ENCODE data around the gene ATP2B3.

ATP2B3 gene

GRCh38 chrX:153572601-153573000 is 55.2 kb downstream of the ATP2B3 start:
- no peak for DNase-seq (ENCODE audit: low spot score)

DNA sequence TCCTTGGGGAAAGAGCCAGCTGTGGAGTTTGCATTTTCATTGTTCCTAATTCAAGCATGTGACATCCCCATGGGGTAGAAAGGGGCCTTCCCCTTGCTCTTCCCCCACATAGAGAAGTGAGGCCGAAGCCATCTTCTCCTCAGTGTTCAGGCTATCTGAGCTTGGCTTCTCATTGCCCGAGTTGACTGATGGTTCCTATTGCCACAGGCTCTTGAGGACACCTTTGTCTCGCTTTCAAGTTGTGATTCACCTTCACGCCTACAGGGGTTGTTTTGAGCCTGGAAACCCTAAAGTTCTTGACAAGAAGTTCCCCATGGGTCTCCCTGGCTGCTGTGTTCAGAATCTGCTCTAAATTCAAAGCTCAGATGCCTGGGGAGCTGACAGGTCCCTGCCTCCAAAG is 56.5 kb downstream of the ATP2B3 start:
- DNase-seq (ENCODE audit: low spot score), result no peak

DNA sequence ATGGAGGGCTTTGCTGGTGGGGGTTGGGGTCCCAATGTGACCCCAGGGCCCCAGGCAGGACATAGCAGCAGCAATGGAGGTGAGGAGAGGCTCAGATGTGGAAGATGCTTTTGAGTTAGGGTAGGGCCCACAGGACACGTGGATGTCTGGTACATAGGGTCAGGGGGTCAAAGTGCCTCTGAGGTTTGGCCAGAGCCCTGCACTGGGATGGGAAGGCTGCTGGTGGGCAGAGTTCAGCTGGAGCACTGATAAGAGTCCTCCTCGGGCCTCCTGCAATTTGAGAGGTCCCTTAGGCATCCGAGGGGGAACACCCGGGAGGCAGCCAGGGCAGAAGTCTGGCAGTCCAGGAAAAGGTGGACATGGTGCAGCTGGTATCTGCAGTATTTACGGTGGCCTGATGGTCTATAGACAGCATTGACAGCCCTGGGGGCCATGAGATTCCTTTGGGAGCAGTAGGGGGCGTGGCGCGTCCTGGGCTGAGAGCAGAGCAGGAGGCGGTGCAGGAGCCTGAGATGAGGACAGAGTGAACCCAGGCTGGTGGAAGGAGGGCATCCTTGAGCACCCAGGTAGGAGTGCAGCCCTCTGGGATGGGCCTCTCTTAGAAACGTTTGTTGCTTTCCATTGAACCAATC is 58.9 kb downstream of the ATP2B3 start:
- DNase-seq (ENCODE audit: low spot score), result no peak

DNA sequence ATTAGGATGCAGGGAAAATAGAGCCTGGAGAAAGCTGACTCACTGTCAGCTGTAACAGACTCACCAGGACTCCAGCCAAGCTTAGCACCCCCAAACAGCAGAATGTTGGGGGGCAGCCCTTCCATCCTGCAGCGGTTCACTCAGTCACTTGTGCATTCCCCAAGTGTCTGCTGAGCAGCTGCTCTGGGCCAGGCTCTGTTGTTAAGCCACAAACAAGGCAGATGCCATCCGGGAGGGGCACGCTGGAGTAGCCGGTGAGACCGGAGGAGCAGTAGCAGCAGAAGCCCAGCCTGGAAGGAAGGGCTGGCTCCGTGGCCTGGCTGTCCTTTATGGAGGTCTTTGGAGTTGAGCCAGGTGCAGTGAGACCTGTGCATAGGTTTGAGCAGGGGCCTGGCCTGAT is 59.5 kb downstream of the ATP2B3 start:
- no peak for DNase-seq (ENCODE audit: low spot score)

- no peak for DNase-seq (ENCODE audit: low spot score)
Measured at GRCh38 chrX:153578200-153578835, 60.9 kb downstream of the ATP2B3 start.

- no peak for DNase-seq (ENCODE audit: low spot score)
Measured at GRCh38 chrX:153578889-153579288, 61.4 kb downstream of the ATP2B3 start.

DNA sequence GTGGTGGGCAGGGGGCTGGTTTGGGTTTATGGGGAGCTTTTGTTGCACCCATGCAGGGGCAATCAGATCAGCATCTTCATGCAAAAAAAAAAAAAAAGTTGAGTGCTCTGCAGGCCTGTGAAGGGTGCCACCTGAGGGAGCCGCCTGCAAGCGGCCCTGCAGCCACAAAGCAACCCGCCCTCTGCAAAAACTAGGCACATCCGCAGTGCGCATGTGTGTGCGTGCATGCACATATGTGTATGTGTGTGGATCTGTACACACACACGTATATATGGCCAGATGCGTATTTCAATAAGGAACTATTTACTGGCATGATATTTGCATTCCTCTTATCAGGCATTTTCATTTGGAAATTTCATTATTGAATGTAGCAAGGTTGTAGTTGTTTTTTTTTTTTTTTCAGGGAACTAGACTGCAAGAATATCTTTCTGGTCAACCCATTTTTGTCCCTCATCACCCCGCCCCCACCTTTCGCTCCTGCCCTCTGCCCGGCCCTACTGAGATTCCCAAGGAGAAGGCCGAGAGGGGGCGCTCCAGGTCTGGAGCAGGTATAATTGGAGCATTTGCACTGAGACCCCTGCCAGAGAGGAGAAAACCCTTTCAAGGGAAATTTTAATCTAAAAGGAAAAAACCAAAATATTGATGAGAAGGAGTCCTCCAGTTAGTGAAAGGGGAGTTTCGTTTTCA is 63.4 kb downstream of the ATP2B3 start:
- DNase-seq (ENCODE audit: low spot score), result no peak

DNA sequence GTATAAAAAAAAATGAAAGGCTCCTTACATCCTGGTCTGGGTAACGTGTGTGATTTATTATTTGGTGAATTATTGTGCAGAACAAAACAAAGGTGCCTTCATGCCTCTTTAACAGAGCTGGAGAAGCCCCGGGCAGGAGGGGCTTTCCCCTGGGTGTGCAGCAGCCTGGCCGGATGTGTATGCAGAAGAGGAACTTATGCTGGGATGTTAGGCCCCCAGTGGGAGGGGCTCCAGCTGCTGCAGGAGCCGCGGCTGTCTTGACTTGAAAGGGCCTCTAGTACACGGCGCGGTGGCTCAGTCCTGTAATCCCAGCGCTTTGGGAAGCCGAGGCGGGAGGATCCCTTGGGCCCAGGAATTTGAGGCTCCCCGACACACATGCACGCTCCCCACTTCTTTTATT is 65.5 kb downstream of the ATP2B3 start:
- no peak for DNase-seq (ENCODE audit: low spot score)

DNA sequence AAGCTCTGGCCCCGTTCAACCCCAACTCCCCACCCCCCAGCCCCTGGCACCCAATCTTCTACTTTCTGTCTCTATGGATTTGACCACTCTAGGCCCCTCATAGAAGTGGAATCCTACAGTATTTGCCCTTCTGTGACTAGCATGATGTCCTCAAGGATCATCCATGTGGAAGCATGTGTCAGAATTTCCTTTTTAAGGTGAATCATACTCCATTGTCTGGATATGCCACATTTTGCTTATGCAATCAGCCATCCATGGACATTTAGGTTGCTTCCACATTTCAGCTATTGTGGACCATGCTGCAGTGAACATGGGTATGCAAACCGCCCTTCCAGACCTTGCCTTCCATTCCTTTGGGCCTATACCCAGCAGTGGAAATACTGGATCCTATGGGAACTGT is 66.0 kb downstream of the ATP2B3 start:
- no peak for DNase-seq (ENCODE audit: low spot score)

GRCh38 chrX:153585827-153586226 is 68.4 kb downstream of the ATP2B3 start:
- no peak for DNase-seq (ENCODE audit: low spot score)

DNA sequence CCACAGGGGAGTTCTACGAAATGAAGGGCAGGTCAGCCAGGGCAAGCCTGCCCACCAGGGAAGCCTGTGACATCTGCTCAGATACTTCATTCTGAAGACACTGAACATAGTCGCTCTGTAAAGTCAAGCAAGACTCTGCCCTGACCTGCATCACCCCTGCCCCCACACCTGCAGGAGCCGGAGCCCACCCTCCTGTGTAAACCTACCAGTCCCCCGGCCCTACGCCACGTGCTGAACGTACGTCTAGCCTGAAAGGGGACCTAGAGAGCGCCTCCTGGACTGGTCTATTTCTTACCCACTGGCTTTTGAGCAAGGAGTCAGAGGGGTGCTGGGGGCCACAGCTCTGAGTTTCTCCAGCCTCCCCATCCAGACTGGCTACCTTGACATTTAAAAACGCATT is 69.9 kb downstream of the ATP2B3 start:
- no peak for DNase-seq (ENCODE audit: low spot score)

DNA sequence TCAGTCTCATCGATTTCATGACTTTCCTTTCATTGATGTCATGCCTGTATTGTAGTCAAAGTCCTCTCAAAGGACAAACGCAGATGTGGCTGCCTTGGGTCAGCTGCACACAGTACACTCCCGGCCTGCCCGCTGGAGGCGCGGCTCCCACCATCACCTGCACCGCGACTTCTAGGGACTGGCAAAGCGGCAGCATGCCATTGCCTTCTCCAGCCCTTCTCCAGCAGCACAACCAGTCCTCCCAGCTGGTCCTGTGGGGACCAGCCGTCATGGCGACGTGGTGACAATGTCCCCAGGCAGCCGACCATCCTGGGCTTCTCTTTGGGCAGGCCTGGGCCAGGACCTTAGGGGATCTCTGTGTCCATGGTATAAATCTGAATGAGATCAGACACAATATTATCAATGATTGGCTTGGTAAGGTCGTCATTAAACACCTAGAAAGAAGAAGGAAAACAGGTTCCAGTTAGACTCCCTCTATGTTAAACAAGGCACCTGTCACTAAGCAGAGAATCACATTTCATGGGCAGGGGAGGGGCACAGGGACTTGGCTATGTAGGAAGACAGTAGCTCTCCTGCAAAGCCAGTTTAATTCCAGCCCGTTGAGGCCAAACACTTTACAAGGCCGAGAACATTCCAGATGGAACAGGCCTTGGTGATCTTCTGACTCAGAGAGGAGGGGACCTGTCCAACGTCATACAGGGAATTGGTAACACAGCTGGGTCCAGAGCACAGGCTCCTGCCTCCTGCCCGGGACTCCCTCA is 70.8 kb downstream of the ATP2B3 start:
- DNase-seq (ENCODE audit: low spot score), result no peak

- DNase-seq (ENCODE audit: low spot score), result no peak
Measured at GRCh38 chrX:153588782-153589446, 71.5 kb downstream of the ATP2B3 start.

DNA sequence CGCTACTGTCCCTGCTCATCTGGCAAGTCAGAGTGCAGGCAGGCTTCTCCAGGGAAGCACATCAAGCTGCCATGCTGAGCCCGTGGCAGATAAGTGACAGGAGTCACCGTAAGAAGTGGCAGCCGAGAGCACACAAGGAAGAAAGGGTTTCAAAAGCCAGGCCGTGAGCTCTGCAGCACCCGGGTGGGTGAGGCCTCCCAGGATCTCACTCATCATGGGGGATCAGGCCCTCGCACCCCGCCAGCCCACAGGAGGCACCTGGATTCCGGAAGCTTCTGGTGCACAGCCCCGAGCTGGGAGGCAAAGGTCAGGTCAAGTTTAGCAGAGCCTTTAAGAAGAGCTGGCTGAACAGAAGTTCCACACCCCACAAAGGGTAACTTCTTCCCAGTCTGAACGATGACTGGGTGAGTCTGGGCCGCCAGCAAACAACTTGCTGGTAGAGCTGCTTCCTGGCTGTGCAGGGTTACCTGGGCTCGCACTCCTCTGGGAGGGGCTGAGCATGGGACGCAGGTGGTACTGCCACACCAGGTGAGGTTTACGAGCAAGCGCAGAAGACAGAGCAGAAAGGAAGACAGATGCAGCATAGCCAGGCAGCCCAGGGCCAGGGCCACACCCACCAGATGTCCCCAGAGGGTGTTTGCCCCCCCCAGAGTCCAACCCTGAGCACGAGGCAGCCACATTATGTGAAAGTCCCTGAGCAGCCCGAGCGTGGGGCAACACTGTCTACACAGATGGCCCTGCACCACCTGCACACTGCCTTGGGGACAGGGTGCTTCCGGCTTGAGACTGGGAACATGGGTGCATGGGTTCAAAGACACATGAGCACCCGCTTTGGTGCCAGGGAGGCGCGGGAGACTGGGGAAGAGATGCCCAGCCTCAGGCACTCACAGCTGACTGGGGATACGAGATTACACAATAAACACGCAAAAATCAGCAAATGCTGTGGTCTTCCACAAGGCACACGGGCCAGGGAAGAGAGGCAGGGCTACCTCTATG is 73.8 kb downstream of the ATP2B3 start:
- no peak for DNase-seq (ENCODE audit: low spot score)

GRCh38 chrX:153592091-153592833 is 74.8 kb downstream of the ATP2B3 start:
- DNase-seq (ENCODE audit: low spot score), result no peak

DNA sequence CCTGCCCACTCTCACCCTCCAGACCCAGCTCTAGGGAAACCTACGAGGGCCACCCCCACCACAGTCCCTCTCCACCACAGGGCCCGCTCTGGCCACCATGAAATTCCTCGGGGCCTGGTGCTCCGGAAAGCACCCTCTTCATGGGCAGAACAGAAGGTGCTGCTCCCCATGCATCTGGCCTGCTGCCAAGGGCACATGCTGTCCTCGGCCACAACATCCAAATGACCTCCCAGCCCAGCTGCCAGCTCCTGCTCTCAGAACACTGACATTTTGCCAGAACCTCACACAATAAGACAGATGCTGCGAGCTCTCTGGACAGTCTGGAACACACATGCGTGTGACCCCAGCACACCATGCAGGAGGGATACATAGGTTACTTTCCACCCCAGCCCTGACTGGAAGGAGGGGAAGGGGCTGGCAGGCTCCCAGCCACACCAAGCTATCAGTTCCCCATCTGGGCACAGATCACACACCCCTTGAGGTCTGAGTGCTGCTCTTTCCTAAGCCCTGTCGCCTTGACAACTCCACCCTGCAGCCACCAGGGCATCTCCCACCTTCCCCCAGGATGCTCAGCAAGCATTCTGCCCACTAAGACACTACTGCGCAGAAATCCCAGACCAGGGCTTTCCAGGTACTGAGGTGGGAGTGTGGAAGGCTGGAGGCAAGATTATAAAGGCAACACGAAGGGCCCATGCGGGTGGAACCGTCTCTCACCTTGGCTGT is 75.7 kb downstream of the ATP2B3 start:
- DNase-seq (ENCODE audit: low spot score), result peak; percentile 49

GRCh38 chrX:153593811-153594500 is 76.5 kb downstream of the ATP2B3 start:
- no peak for DNase-seq (ENCODE audit: low spot score)

DNA sequence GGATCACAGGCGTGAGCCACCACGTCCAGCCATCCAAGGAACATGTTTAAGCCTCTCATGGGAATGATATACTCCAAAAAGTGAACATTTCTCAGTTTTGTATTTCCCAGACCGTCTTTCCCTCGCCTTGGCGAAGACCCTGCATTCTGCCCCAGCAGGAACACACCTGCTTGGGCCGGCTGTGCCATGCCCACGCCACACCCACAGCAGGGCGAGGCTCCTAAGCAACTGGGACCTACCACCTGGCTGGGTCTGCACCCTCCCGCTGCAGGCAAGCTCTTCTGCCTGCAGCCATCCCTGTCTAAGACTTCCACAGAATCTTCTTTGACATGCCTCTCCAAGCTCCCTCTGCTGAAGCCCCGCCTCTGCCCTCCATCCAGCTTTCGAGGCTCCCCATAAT is 77.9 kb downstream of the ATP2B3 start:
- no peak for DNase-seq (ENCODE audit: low spot score)

Data from putamen (tissue), 1 donor.